GM19238 (cell line): ENCODE results near the gene ZNF827.

ENCODE experiments used
- DNase-seq: peaks from one replicate; pipeline ENCODE4 v3.0.0; 2011; ENCODE audit warnings: low spot score; ENCODE audit not compliant: insufficient read length

The ZNF827 gene

GRCh38 chr4:145827885-145828284, 110.7 kb downstream of the ZNF827 start:
- DNase-seq: no peak

GRCh38 chr4:145825255-145825654, 113.4 kb downstream of the ZNF827 start:
- DNase-seq: no peak

GRCh38 chr4:145824463-145824862, 114.2 kb downstream of the ZNF827 start:
- no peak for DNase-seq

- DNase-seq: no peak
Observed at GRCh38 chr4:145823743-145824142, 114.9 kb downstream of the ZNF827 start.

- DNase-seq: no peak
Observed at GRCh38 chr4:145822581-145822980, 116.0 kb downstream of the ZNF827 start.

GRCh38 chr4:145822181-145822580, 116.4 kb downstream of the ZNF827 start:
- no peak for DNase-seq

GRCh38 chr4:145821766-145822165, 116.9 kb downstream of the ZNF827 start:
- DNase-seq: no peak

- DNase-seq: no peak
Observed at GRCh38 chr4:145820407-145820806, 118.2 kb downstream of the ZNF827 start.

- DNase-seq: no peak
Observed at GRCh38 chr4:145819853-145820181, 118.8 kb downstream of the ZNF827 start.

- no peak for DNase-seq
Observed at GRCh38 chr4:145819101-145819852, 119.3 kb downstream of the ZNF827 start.

GRCh38 chr4:145818011-145818410, 120.6 kb downstream of the ZNF827 start:
- no peak for DNase-seq

GRCh38 chr4:145816091-145816490, 122.5 kb downstream of the ZNF827 start:
- DNase-seq: no peak

- DNase-seq: no peak
Observed at GRCh38 chr4:145815626-145816025, 123.0 kb downstream of the ZNF827 start.

GRCh38 chr4:145815027-145815612, 123.5 kb downstream of the ZNF827 start:
- no peak for DNase-seq

- DNase-seq: no peak
Observed at GRCh38 chr4:145814246-145814645, 124.4 kb downstream of the ZNF827 start.

- DNase-seq: no peak
Observed at GRCh38 chr4:145812919-145813318, 125.7 kb downstream of the ZNF827 start.

- no peak for DNase-seq
Observed at GRCh38 chr4:145808848-145809512, 129.6 kb downstream of the ZNF827 start.

- no peak for DNase-seq
Observed at GRCh38 chr4:145808021-145808650, 130.5 kb downstream of the ZNF827 start.

- no peak for DNase-seq
Observed at GRCh38 chr4:145805490-145805889, 133.1 kb downstream of the ZNF827 start.

GRCh38 chr4:145804116-145804515, 134.5 kb downstream of the ZNF827 start:
- DNase-seq: no peak

- no peak for DNase-seq
Observed at GRCh38 chr4:145799223-145799622, 139.4 kb downstream of the ZNF827 start.

GRCh38 chr4:145797278-145797677, 141.3 kb downstream of the ZNF827 start:
- DNase-seq: no peak
